ENCODE data around the gene ISL2. TPM values are rescaled to one million over a fixed set of nuclear protein-coding genes. Genes with fewer than 3 reads are reported as not detected.
A peak's percentile ranks its signal among the peaks of the same experiment; 100 is the strongest.

ISL2 gene
- total and polyA plus RNA-seq, 2 of the 13 experiments (the other 11 are each of a cell fraction or from before 2014, with no cell fraction given) = 4.3 to 5.1 TPM

- 0 out of 2 replicates have a peak, but pooled peaks have one; percentile 25 for TF ChIP-seq TFE3 (CRISPR knock-in tag; IDR thresholded peaks at IDR 0.05)
- no peak for TF ChIP-seq MNT (IDR thresholded peaks at IDR 0.05)
- peak; percentile 66 for TF ChIP-seq HNF4A (CRISPR knock-in tag; IDR thresholded peaks at IDR 0.05)
- TF ChIP-seq CTCF (CRISPR knock-in tag; IDR thresholded peaks at IDR 0.05) = peak; percentile 88
- TF ChIP-seq ZNF24 (IDR thresholded peaks at IDR 0.05) = 0 out of 2 replicates have a peak, but pooled peaks have one; percentile 33
- no peak for TF ChIP-seq PRDM4 (CRISPR knock-in tag; IDR thresholded peaks at IDR 0.05; ENCODE audit: borderline replicate concordance)
- TF ChIP-seq POLR2G (IDR thresholded peaks at IDR 0.05; ENCODE audit: low read depth, low read length) = no peak
- peak; percentile 61 for TF ChIP-seq HOXA3 (CRISPR knock-in tag; IDR thresholded peaks at IDR 0.05)
- no peak for TF ChIP-seq NKX3-1 (CRISPR knock-in tag; IDR thresholded peaks at IDR 0.05)
- TF ChIP-seq CBX2 (IDR thresholded peaks at IDR 0.05; ENCODE audit: low read depth, low read length) = no peak
- no peak for TF ChIP-seq CBX2 (CRISPR knock-in tag; IDR thresholded peaks at IDR 0.05; ENCODE audit: low read depth)
- TF ChIP-seq ARNTL (CRISPR knock-in tag; IDR thresholded peaks at IDR 0.05) = no peak; the same call in 1 of the 2 replicates
- TF ChIP-seq KAT8 (CRISPR knock-in tag; IDR thresholded peaks at IDR 0.05) = peak; percentile 72
- TF ChIP-seq MXD4 (CRISPR knock-in tag; IDR thresholded peaks at IDR 0.05) = 0 out of 2 replicates have a peak, but pooled peaks have one; percentile 42
- TF ChIP-seq ZGPAT (CRISPR knock-in tag; IDR thresholded peaks at IDR 0.05) = peak; percentile 55
- TF ChIP-seq ZNF574 (CRISPR knock-in tag; IDR thresholded peaks at IDR 0.05) = peak; percentile 28; the same call in 1 of the 2 replicates
Measured at GRCh38 chr15:76333720-76334437, 2.7 kb upstream of the ISL2 start (continued).
